GM12892 (cell line): ENCODE measurements around the gene UQCRHL.

Experiments used
- POLR2AphosphoS5 ChIP-seq: IDR thresholded peaks from 2 replicates; pipeline ENCODE4 v1.6.1; 2011; ENCODE audit warnings: low read depth, low read length, control low read depth
- TAF1 ChIP-seq: IDR thresholded peaks from 2 replicates; pipeline ENCODE4 v1.6.1; 2011; ENCODE audit warnings: low read depth, mild to moderate bottlenecking, control low read depth, low read length, borderline replicate concordance

DNA sequence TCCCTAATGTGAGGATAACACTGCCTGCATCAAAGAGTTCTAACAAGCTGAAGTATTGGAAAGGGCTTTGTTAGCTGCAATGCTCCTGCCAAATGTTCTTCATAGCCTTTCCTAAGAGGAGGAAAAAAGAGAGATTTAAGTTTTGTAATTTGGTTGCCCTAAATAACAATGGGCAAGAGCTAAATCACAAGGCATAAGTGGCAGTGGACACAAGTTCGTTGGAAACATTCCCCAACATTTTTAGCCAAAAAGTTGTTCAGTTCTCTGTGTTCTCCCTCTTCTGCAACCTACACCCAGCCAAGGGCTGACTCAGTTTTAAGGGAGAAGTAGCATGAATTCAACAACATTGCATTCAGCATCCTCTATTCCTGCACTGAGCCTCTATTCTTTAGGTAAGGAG lies 2.6 kb upstream of the UQCRHL start:
- TF ChIP-seq TAF1 (no peak), POLR2AphosphoS5 (no peak)
